Hepatocyte (in vitro differentiated cells): Measurements from ENCODE around the gene ATP10D. TPM values are rescaled to one million over a fixed set of nuclear protein-coding genes. Genes with fewer than 3 reads are reported as not detected.
"Not testable (repeated sequence)": the region's sequence is repeated elsewhere in the genome, so short reads cannot be mapped to it uniquely, and the experiment has no call there.

Experiments used
- DNase-seq: peaks from one replicate; pipeline ENCODE4 v3.0.0-alpha.2; 2016; ENCODE audit warnings: low spot score
- H2AFZ ChIP-seq: fragments of 200-600 bp; sonication (generic); 2 replicates; pipeline ENCODE4 v1.6.0; 2016; ENCODE audit warnings: antibody characterized with exemption, mild to moderate bottlenecking
- H3K27ac ChIP-seq: fragments of 200-600 bp; sonication (generic); 2 replicates; pipeline ENCODE4 v1.5.1; 2016; ENCODE audit warnings: mild to moderate bottlenecking
- H3K27me3 ChIP-seq: fragments of 200-600 bp; sonication (generic); 2 replicates; pipeline ENCODE4 v1.6.1; 2016
- H3K36me3 ChIP-seq: fragments of 200-600 bp; sonication (generic); replicated peaks from 2 replicates; pipeline ENCODE4 v1.5.1; 2016; ENCODE audit warnings: low read depth; ENCODE audit not compliant: insufficient read depth
- H3K4me1 ChIP-seq: fragments of 200-600 bp; sonication (generic); 2 replicates; pipeline ENCODE4 v1.5.1; 2016; ENCODE audit warnings: mild to moderate bottlenecking, moderate library complexity; ENCODE audit not compliant: insufficient read depth
- H3K4me2 ChIP-seq: fragments of 200-600 bp; sonication (generic); 2 replicates; pipeline ENCODE4 v1.6.0; 2016
- H3K4me3 ChIP-seq: fragments of 200-600 bp; sonication (generic); 2 replicates; pipeline ENCODE4 v1.5.1; 2016; ENCODE audit warnings: mild to moderate bottlenecking
- H3K79me2 ChIP-seq: fragments of 200-600 bp; sonication (generic); 2 replicates; pipeline ENCODE4 v1.6.0; 2017; ENCODE audit warnings: mild to moderate bottlenecking
- H3K9me2 ChIP-seq: fragments of 200-600 bp; sonication (generic); replicated peaks from 2 replicates; pipeline ENCODE4 v1.6.0; 2017; ENCODE audit warnings: mild to moderate bottlenecking; ENCODE audit not compliant: insufficient read depth
- H3K9me3 ChIP-seq: fragments of 200-600 bp; sonication (generic); 2 replicates; pipeline ENCODE4 v1.5.1; 2016; ENCODE audit warnings: low read depth, mild to moderate bottlenecking
- H4K20me1 ChIP-seq: fragments of 200-600 bp; sonication (generic); 2 replicates; pipeline ENCODE4 v1.6.0; 2016; ENCODE audit warnings: mild to moderate bottlenecking; ENCODE audit not compliant: insufficient read depth, poor library complexity, severe bottlenecking
- EZH2 ChIP-seq: fragments of 200-600 bp; sonication (generic); IDR thresholded peaks from 2 replicates; pipeline ENCODE4 v1.6.1; 2016; ENCODE audit warnings: antibody characterized with exemption, mild to moderate bottlenecking, borderline replicate concordance
- EZH2phosphoT487 ChIP-seq: fragments of 200-600 bp; sonication (generic); IDR thresholded peaks from one replicate; pipeline ENCODE4 v1.6.1; 2018; ENCODE audit warnings: antibody characterized with exemption, mild to moderate bottlenecking, low read depth, moderate library complexity; ENCODE audit not compliant: unreplicated experiment, severe bottlenecking
- WGBS: methylation state at CpG from one replicate; pipeline ENCODE4 v1.1.6; 2016; ENCODE audit warnings: low lambda C conversion rate; ENCODE audit errors: missing lambda C conversion rate; 5-methylcytosine and 5-hydroxymethylcytosine counted together
- polyA plus RNA-seq: library from polyadenylated mRNA; unstranded; fragments of >200 nt; fragmentation: Nextera tagmentation; extraction: Ambion mirVana; gene quantifications from 2 replicates; pipeline ENCODE4 v1.2.1, GENCODE V29; 2016
- total RNA-seq: library from RNA; depleted of rRNA; stranded (reverse); fragments of >200 nt; gene quantifications from 2 replicates; pipeline ENCODE4 v1.2.3, GENCODE V29; 2014
- TF ChIP-seq, protein P1 (sequence below): fragments of 200-600 bp; sonication (generic); IDR thresholded peaks from 2 replicates; pipeline ENCODE4 v1.5.1; 2016; ENCODE audit warnings: antibody characterized with exemption, mild to moderate bottlenecking; ENCODE audit not compliant: poor library complexity

Gene ATP10D
- total and polyA plus RNA-seq, 2 experiments from 2014 or later, result 8.0 to 14.7 TPM

DNA sequence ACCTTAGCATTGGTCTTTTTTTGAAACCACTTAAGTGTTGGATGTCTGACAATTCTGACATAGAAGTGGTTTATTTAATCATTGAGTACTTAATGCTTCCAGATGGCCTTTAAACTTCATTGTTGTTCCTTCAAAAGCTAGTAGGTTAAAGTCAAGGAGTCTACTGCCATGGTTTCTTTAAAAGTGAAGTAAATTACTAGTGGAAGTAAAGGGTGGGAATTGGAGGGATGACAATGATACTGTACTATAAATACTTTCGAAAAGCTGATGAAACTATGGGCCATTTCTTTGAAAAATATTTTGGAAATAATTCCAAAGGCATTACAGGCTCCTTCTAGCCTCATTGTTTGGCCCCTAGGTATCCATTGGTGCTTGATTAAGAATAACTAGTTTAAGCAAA is 51.9 kb downstream of the ATP10D start:
- 0% methylated on average over 1 of the region's 1 CpG for WGBS
- Histone ChIP-seq H3K79me2 (no peaks in the 10 kb centered on the region), H3K4me3 (no peak overlapping the region), H3K9me3 (no peaks in the 10 kb centered on the region), H4K20me1 (no peaks in the 10 kb centered on the region), H3K4me2 (no peak overlapping the region), H3K36me3 (no peaks in the 10 kb centered on the region), H2AFZ (no peak overlapping the region), H3K4me1 (no peaks in the 10 kb centered on the region), H3K27ac (no peak overlapping the region), H3K27me3 (no peaks in the 10 kb centered on the region), H3K9me2 (no peaks in the 10 kb centered on the region)
- TF ChIP-seq EZH2 (no peak), EZH2phosphoT487 (no peak)
- TF ChIP-seq, protein P1, sequence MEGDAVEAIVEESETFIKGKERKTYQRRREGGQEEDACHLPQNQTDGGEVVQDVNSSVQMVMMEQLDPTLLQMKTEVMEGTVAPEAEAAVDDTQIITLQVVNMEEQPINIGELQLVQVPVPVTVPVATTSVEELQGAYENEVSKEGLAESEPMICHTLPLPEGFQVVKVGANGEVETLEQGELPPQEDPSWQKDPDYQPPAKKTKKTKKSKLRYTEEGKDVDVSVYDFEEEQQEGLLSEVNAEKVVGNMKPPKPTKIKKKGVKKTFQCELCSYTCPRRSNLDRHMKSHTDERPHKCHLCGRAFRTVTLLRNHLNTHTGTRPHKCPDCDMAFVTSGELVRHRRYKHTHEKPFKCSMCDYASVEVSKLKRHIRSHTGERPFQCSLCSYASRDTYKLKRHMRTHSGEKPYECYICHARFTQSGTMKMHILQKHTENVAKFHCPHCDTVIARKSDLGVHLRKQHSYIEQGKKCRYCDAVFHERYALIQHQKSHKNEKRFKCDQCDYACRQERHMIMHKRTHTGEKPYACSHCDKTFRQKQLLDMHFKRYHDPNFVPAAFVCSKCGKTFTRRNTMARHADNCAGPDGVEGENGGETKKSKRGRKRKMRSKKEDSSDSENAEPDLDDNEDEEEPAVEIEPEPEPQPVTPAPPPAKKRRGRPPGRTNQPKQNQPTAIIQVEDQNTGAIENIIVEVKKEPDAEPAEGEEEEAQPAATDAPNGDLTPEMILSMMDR, result no peak
- no peak for DNase-seq

DNA sequence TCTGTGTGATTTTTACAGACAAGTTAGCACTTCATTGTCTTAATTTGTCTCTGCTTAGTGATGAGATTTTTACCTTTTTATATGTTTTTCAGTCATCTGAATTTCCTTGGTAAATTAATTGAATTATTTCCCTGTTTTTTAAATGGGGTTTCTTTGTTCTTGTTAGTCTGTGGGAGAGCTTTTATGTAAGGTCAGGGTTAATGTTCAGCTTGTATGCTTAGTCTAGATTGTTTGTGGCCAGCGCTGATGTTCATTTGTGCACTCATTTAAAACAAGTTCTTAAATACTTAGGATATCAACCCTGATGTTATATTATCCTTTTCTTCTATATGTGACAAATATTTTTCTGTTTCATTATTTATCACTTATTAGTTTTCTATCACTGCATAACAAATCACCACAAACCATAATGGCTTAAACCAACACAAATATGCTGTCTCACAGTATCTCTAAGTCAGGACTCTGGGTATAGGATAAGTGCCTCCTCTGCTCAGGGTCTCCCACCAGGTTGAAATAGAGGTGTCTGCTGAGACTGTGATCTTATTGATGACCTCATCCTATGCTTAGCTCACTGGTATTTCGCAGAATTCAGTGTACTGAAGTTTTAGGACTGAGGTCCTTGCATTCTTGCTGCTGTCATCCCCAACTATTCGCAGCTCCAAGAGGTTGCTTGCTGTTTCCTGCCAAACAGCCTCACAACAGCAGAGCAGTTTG is 53.2 kb downstream of the ATP10D start:
- no peak overlapping the region for H3K4me2 ChIP-seq
- no peaks in the 10 kb centered on the region for H3K36me3 ChIP-seq
- H2AFZ ChIP-seq, result no peak overlapping the region
- H3K9me3 ChIP-seq, result no peaks in the 10 kb centered on the region
- no peaks in the 10 kb centered on the region for H3K9me2 ChIP-seq
- DNase-seq, result no peak
- H4K20me1 ChIP-seq, result no peaks in the 10 kb centered on the region
- H3K27me3 ChIP-seq, result no peaks in the 10 kb centered on the region
- no peaks in the 10 kb centered on the region for H3K4me1 ChIP-seq
- no peak overlapping the region for H3K4me3 ChIP-seq
- WGBS, result 73% methylated on average over 3 of the region's 3 CpGs
- no peaks in the 10 kb centered on the region for H3K79me2 ChIP-seq
- TF ChIP-seq, protein P1, result no peak
- no peak overlapping the region for H3K27ac ChIP-seq

DNA sequence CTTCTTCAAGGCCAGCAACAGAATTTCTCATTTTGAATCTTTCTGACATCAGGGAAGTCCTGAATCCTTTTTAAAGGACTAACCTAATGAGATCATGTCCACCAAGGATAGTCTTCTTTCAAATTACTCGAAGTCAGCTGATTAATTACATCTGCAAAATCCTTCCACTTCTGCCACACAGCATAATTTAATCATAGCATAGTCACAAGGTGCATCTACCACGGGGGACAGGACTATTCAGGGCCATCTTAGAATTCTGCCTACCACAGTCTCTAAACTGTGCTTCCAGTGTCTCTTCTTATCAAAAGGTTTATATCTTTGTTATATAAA is 53.7 kb downstream of the ATP10D start:
- WGBS, result 84% methylated on average over 2 of the region's 2 CpGs

DNA sequence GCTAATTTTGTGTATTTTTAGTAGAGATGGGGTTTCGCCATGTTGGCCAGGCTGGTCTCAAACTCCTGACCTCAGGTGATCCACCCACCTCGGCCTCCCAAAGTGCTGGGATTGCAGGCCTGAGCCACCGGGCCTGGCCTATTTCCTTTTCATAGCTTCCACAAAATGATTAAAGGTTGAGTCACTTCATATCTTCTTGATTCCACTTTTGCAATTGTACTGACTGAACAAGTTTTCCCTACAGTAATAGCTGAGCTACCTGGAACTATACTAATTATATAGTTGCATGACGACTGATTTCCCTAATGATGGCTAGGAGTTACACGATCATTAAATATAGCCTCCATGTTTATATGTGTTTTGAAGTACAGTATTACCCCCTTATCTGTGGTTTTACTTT is 57.6 kb downstream of the ATP10D start:
- H3K9me2 ChIP-seq, H3K4me2 ChIP-seq, H3K9me3 ChIP-seq, H3K4me1 ChIP-seq, DNase-seq, H3K4me3 ChIP-seq, H2AFZ ChIP-seq, H3K79me2 ChIP-seq, H3K27ac ChIP-seq, H4K20me1 ChIP-seq, H3K27me3 ChIP-seq, H3K36me3 ChIP-seq: not testable (repeated sequence)
- WGBS, result 92% methylated on average over 5 of the region's 5 CpGs

More for the DNA sequence above, 53.7 kb downstream of the ATP10D start:
- Histone ChIP-seq H3K4me3 (no peak overlapping the region), H3K4me2 (no peak overlapping the region), H3K36me3 (no peaks in the 10 kb centered on the region), H4K20me1 (no peaks in the 10 kb centered on the region), H3K9me3 (no peaks in the 10 kb centered on the region), H3K79me2 (no peaks in the 10 kb centered on the region), H2AFZ (no peak overlapping the region), H3K27ac (no peak overlapping the region), H3K27me3 (no peaks in the 10 kb centered on the region), H3K4me1 (no peaks in the 10 kb centered on the region), H3K9me2 (no peaks in the 10 kb centered on the region)
- TF ChIP-seq EZH2 (no peak), EZH2phosphoT487 (no peak)
- TF ChIP-seq, protein P1, result no peak
- DNase-seq, result no peak
